ENCODE measurements around the gene SPATA16. TPM values are rescaled to one million over a fixed set of nuclear protein-coding genes. Genes with fewer than 3 reads are reported as not detected.

Gene SPATA16
- total and polyA plus RNA-seq, 2 experiments from 2014 or later, result not detected

GRCh38 chr3:172958565-172958964, 182.5 kb downstream of the SPATA16 start:
- H3F3A ChIP-seq (replicated peaks; ENCODE audit: low read depth), result no peaks in the 10 kb centered on the region

GRCh38 chr3:172953571-172953970, 187.5 kb downstream of the SPATA16 start:
- H4K20me1 ChIP-seq (replicated peaks; ENCODE audit: insufficient read depth), result no peaks in the 10 kb centered on the region
- no peak overlapping the region for H3K4me2 ChIP-seq
- TF ChIP-seq ZNF114 (CRISPR knock-in tag; IDR thresholded peaks at IDR 0.05) (no peak), CREB1 (CRISPR knock-in tag; IDR thresholded peaks at IDR 0.05; ENCODE audit: low read depth) (no peak), JUNB (IDR thresholded peaks at IDR 0.05; ENCODE audit: unreplicated experiment) (no peak), ZNF331 (CRISPR knock-in tag; IDR thresholded peaks at IDR 0.05; ENCODE audit: low read depth) (no peak), EZH2phosphoT487 (IDR thresholded peaks at IDR 0.05; ENCODE audit: unreplicated experiment) (no peak), REST (IDR thresholded peaks at IDR 0.05; ENCODE audit: unreplicated experiment) (no peak), EZH2 (IDR thresholded peaks at IDR 0.05; ENCODE audit: low read depth, unreplicated experiment) (no peak), ETS1 (IDR thresholded peaks at IDR 0.05) (no peak)

More at GRCh38 chr3:172958565-172958964, 182.5 kb downstream of the SPATA16 start:
- DNase-seq (ENCODE audit: low spot score), result no peak
- no peaks in the 10 kb centered on the region for H3K4me1 ChIP-seq (ENCODE audit: insufficient read depth)
- no peak overlapping the region for H3K4me2 ChIP-seq
- H3K79me2 ChIP-seq (replicated peaks; ENCODE audit: insufficient read depth), result no peaks in the 10 kb centered on the region
- peak overlapping the region; percentile 52; the same call in 1 of the 2 replicates for H2AFZ ChIP-seq
- Mint-ChIP-seq H3K27me3 (ENCODE audit: insufficient read depth, low read depth, poor library complexity) (no peaks in the 10 kb centered on the region), H3K36me3 (ENCODE audit: low read depth) (no peaks in the 10 kb centered on the region), H3K4me1 (no peaks in the 10 kb centered on the region; the same call in 2 of the 3 replicates), H3K9me3 (no peaks in the 10 kb centered on the region), H3K4me3 (no peak overlapping the region), H3K27ac (no peak overlapping the region)
- no peak for TF ChIP-seq CTCF (conservative IDR thresholded peaks at IDR 0.05; ENCODE audit: low read depth in 2 of 2)
- no peaks in the 10 kb centered on the region for H3K27me3 ChIP-seq (ENCODE audit: insufficient read depth)
- H4K20me1 ChIP-seq (replicated peaks; ENCODE audit: insufficient read depth), result no peaks in the 10 kb centered on the region
- no peak for ATAC-seq
- no peak overlapping the region for H3K27ac ChIP-seq (ENCODE audit: low read depth)
- H3K36me3 ChIP-seq (ENCODE audit: insufficient read depth), result no peaks in the 10 kb centered on the region
- no peak overlapping the region for H3K4me3 ChIP-seq
- H3K9me2 ChIP-seq (ENCODE audit: insufficient read depth), result no peaks in the 10 kb centered on the region; the same call in 1 of the 2 replicates

More at GRCh38 chr3:172953571-172953970, 187.5 kb downstream of the SPATA16 start:
- ATAC-seq, result no peak
- H3K36me3 Mint-ChIP-seq (ENCODE audit: low read depth), result no peaks in the 10 kb centered on the region
- Histone ChIP-seq H3K4me1 (ENCODE audit: insufficient read depth) (peaks cover 5% of the 10 kb centered on the region; the same call in 1 of the 2 replicates), H3K9me2 (ENCODE audit: insufficient read depth) (no peaks in the 10 kb centered on the region; the same call in 1 of the 2 replicates), H3F3A (replicated peaks; ENCODE audit: low read depth) (no peaks in the 10 kb centered on the region), H3K27me3 (ENCODE audit: insufficient read depth) (no peaks in the 10 kb centered on the region), H3K27ac (ENCODE audit: low read depth) (no peak overlapping the region), H3K79me2 (replicated peaks; ENCODE audit: insufficient read depth) (no peaks in the 10 kb centered on the region), H3K4me3 (no peak overlapping the region), H2AFZ (no peak overlapping the region), H3K36me3 (ENCODE audit: insufficient read depth) (no peaks in the 10 kb centered on the region)
- H3K27ac Mint-ChIP-seq, result no peak overlapping the region
- H3K27me3 Mint-ChIP-seq (ENCODE audit: insufficient read depth, low read depth, poor library complexity), result no peaks in the 10 kb centered on the region
- DNase-seq (ENCODE audit: low spot score), result no peak
- peaks cover 3% of the 10 kb centered on the region; the same call in 2 of the 3 replicates for H3K4me1 Mint-ChIP-seq
- no peak overlapping the region for H3K4me3 Mint-ChIP-seq
- H3K9me3 Mint-ChIP-seq, result no peaks in the 10 kb centered on the region
